H1 (cell line): ENCODE measurements around the gene UGT1A8. TPM values are rescaled to one million over a fixed set of nuclear protein-coding genes. Genes with fewer than 3 reads are reported as not detected.

Source experiments
- BACH1 ChIP-seq: IDR thresholded peaks from 2 replicates; pipeline ENCODE4 v1.6.1; 2012; ENCODE audit warnings: low read length, improper control_type of control experiment
- CEBPB ChIP-seq: IDR thresholded peaks from 2 replicates; pipeline ENCODE4 v1.6.1; 2012; ENCODE audit warnings: low read depth, low read length
- EGR1 ChIP-seq: IDR thresholded peaks from 2 replicates; pipeline ENCODE4 v1.6.1; 2011; ENCODE audit warnings: low read depth, low read length, borderline replicate concordance
- POU5F1 ChIP-seq: IDR thresholded peaks from 2 replicates; pipeline ENCODE4 v1.6.1; 2011; ENCODE audit warnings: low read depth, mild to moderate bottlenecking, low read length, moderate library complexity
- SP2 ChIP-seq: IDR thresholded peaks from 2 replicates; pipeline ENCODE4 v1.6.1; 2012; ENCODE audit warnings: mild to moderate bottlenecking, low read length, inconsistent platforms
- TEAD4 ChIP-seq: IDR thresholded peaks from 2 replicates; pipeline ENCODE4 v1.6.1; 2012; ENCODE audit warnings: low read depth, low read length, inconsistent platforms, mixed read lengths
- polyA plus RNA-seq, 7 experiments: library from polyadenylated mRNA; depleted of rRNA in 3 of 7; stranded (reverse) in 5 of 7; unstranded in 2 of 7; fragments of >200 nt in 5 of 7; fragments of 200-250 nt in 2 of 7; gene quantifications; 1 replicate in 5 of 7; 2 replicates in 1 of 7; 4 replicates in 1 of 7; pipeline versions ENCODE4 v1.2.1 to v1.2.3, GENCODE V29; 2011 to 2013; ENCODE audit warnings: missing spikeins in 2 of 7, mixed read lengths in 2 of 7
- total RNA-seq: library from RNA; stranded (reverse); fragmentation: NEBNext Ultra II Directional; extraction: Animal tissue kit (Norgen Biotek cat#: 25700); gene quantifications from 2 replicates; pipeline ENCODE4 v1.2.1, GENCODE V29; 2021

UGT1A8 gene
- total and polyA plus RNA-seq, 2 of the 8 experiments (the other 6 are each of a cell fraction or from before 2014, with no cell fraction given), result not detected

- TF ChIP-seq EGR1, result no peak
- TF ChIP-seq CEBPB, result no peak
- no peak for TF ChIP-seq POU5F1
- TF ChIP-seq BACH1, result no peak
- TF ChIP-seq TEAD4, result no peak
- TF ChIP-seq SP2, result no peak
Measured at GRCh38 chr2:233818639-233819621, 201.5 kb downstream of the UGT1A8 start (continued).
